HepG2 (cell line): Measurements from ENCODE around the gene ADAR. TPM values are rescaled to one million over a fixed set of nuclear protein-coding genes. Genes with fewer than 3 reads are reported as not detected.
A peak's percentile ranks its signal among the peaks of the same experiment; 100 is the strongest.

Experiments
- ARNT2 ChIP-seq: sonication (generic); formaldehyde crosslinking; IDR thresholded peaks from 2 replicates; pipeline ENCODE4 v1.8.0; 2022; ENCODE audit warnings: mild to moderate bottlenecking, low read depth, missing genetic modification reagents, moderate library complexity
- DMAP1 ChIP-seq: IDR thresholded peaks from 2 replicates; pipeline ENCODE4 v1.6.1; 2016
- DZIP1 ChIP-seq: sonication (generic); formaldehyde crosslinking; IDR thresholded peaks from 2 replicates; pipeline ENCODE4 v1.5.0; 2020; ENCODE audit warnings: mild to moderate bottlenecking, missing genetic modification reagents
- ETV6 ChIP-seq: sonication (generic); formaldehyde crosslinking; conservative IDR thresholded peaks from 2 replicates; pipeline ENCODE4 v1.4.0; 2020; ENCODE audit warnings: missing genetic modification reagents
- HDAC2 ChIP-seq: sonication (generic); formaldehyde crosslinking; IDR thresholded peaks from 2 replicates; pipeline ENCODE4 v1.4.0; 2020; ENCODE audit warnings: missing genetic modification reagents
- KAT7 ChIP-seq: IDR thresholded peaks from 2 replicates; pipeline ENCODE4 v1.6.1; 2018; ENCODE audit warnings: borderline replicate concordance, missing compliant biosample characterization
- LRRFIP1 ChIP-seq: sonication (generic); formaldehyde crosslinking; conservative IDR thresholded peaks from 2 replicates; pipeline ENCODE4 v1.4.0; 2020; ENCODE audit warnings: missing genetic modification reagents
- NR0B2 ChIP-seq: sonication (generic); formaldehyde crosslinking; IDR thresholded peaks from 2 replicates; pipeline ENCODE4 v1.4.0; 2020; ENCODE audit warnings: mild to moderate bottlenecking, missing genetic modification reagents
- POGZ ChIP-seq: sonication (generic); formaldehyde crosslinking; IDR thresholded peaks from 2 replicates; pipeline ENCODE4 v1.4.0; 2020; ENCODE audit warnings: mild to moderate bottlenecking, missing genetic modification reagents
- PRDM4 ChIP-seq: sonication (generic); formaldehyde crosslinking; IDR thresholded peaks from 2 replicates; pipeline ENCODE4 v1.9.0; 2021; ENCODE audit warnings: missing genetic modification reagents, borderline replicate concordance
- REL ChIP-seq: sonication (generic); formaldehyde crosslinking; conservative IDR thresholded peaks from 2 replicates; pipeline ENCODE4 v1.8.0; 2022; ENCODE audit warnings: mild to moderate bottlenecking, missing genetic modification reagents, moderate library complexity
- TAF1 ChIP-seq: sonication (generic); formaldehyde crosslinking; IDR thresholded peaks from 2 replicates; pipeline ENCODE4 v1.4.0; 2020; ENCODE audit warnings: missing genetic modification reagents
- TFE3 ChIP-seq: IDR thresholded peaks from 2 replicates; pipeline ENCODE4 v1.6.1; 2016
- TOE1 ChIP-seq: sonication (generic); formaldehyde crosslinking; IDR thresholded peaks from 2 replicates; pipeline ENCODE4 v1.4.0; 2020; ENCODE audit warnings: mild to moderate bottlenecking, missing genetic modification reagents
- ZFYVE20 ChIP-seq: sonication (generic); formaldehyde crosslinking; IDR thresholded peaks from 2 replicates; pipeline ENCODE4 v1.8.0; 2023; ENCODE audit warnings: low read depth, mild to moderate bottlenecking, moderate library complexity, missing genetic modification reagents, borderline replicate concordance
- ZNF550 ChIP-seq: sonication (generic); formaldehyde crosslinking; IDR thresholded peaks from 2 replicates; pipeline ENCODE4 v1.4.0; 2020; ENCODE audit warnings: mild to moderate bottlenecking, missing genetic modification reagents, borderline replicate concordance
- ZNF564 ChIP-seq: sonication (generic); formaldehyde crosslinking; IDR thresholded peaks from 2 replicates; pipeline ENCODE4 v1.8.1; 2023; ENCODE audit warnings: mild to moderate bottlenecking, missing genetic modification reagents
- ZNF589 ChIP-seq: sonication (generic); formaldehyde crosslinking; conservative IDR thresholded peaks from 2 replicates; pipeline ENCODE4 v1.8.0; 2022; ENCODE audit warnings: mild to moderate bottlenecking, moderate library complexity, missing genetic modification reagents
- ZNF777 ChIP-seq: sonication (generic); formaldehyde crosslinking; IDR thresholded peaks from 2 replicates; pipeline ENCODE4 v1.4.0; 2020; ENCODE audit warnings: missing genetic modification reagents
- polyA plus RNA-seq, 8 experiments: library from polyadenylated mRNA; depleted of rRNA in 3 of 8; stranded (reverse) in 7 of 8; unstranded in 1 of 8; fragments of >200 nt; fragmentation: Illumina TruSeq in 4 of 8; extraction: Trizol in 4 of 8; gene quantifications; 2 replicates each; pipeline versions ENCODE4 v1.2.1 to v1.2.3, GENCODE V29; 2011 to 2016; ENCODE audit warnings: low read depth in 4 of 8, missing spikeins in 1 of 8, mixed read lengths in 1 of 8; ENCODE audit not compliant: insufficient read depth in 1 of 8
- total RNA-seq, 5 experiments: library from RNA; depleted of rRNA; stranded (reverse); fragments of >200 nt; fragmentation: Illumina TruSeq; extraction: Trizol; gene quantifications; 2 replicates each; pipeline ENCODE4 v1.2.3, GENCODE V29; 2016; ENCODE audit warnings: low read depth in 1 of 5

The ADAR gene
- total and polyA plus RNA-seq, 2 of the 13 experiments (the other 11 are each of a cell fraction or from before 2014, with no cell fraction given) = 70.8 to 86.2 TPM

- TF ChIP-seq LRRFIP1 (no peak), DZIP1 (CRISPR knock-in tag) (0 out of 2 replicates have a peak, but pooled peaks have one; percentile 58), REL (0 out of 2 replicates have a peak, but pooled peaks have one; percentile 42), DMAP1 (CRISPR knock-in tag) (peak; percentile 93), ARNT2 (CRISPR knock-in tag) (no peak), ZNF550 (no peak), HDAC2 (CRISPR knock-in tag) (peak; percentile 47; the same call in 1 of the 2 replicates), KAT7 (CRISPR knock-in tag) (peak; percentile 60; the same call in 1 of the 2 replicates), ZFYVE20 (CRISPR knock-in tag) (no peak), NR0B2 (CRISPR knock-in tag) (no peak; the same call in 1 of the 2 replicates), PRDM4 (CRISPR knock-in tag) (no peak), ZNF777 (CRISPR knock-in tag) (peak; percentile 18; the same call in 1 of the 2 replicates), ETV6 (CRISPR knock-in tag) (no peak), ZNF564 (CRISPR knock-in tag) (no peak), ZNF589 (CRISPR knock-in tag) (peak; percentile 77; the same call in 1 of the 2 replicates), TOE1 (CRISPR knock-in tag) (no peak), TAF1 (CRISPR knock-in tag) (peak; percentile 63), TFE3 (CRISPR knock-in tag) (peak; percentile 82), POGZ (CRISPR knock-in tag) (peak; percentile 81)
These were observed 19.5 kb upstream of the ADAR start (continued) for GRCh38 chr1:154627257-154628120.
